Panc1 (cell line): ENCODE measurements around the gene ELOVL1. TPM values are rescaled to one million over a fixed set of nuclear protein-coding genes. Genes with fewer than 3 reads are reported as not detected.

ENCODE experiments used
- ATAC-seq: fragments of 200-7000 bp; cut with Tn5 transposase; 2 replicates; pipeline ENCODE4 v1.9.1; 2020; ENCODE audit warnings: mild to moderate bottlenecking, moderate library complexity
- BruUV-seq: library from RNA; stranded (reverse); fragments of 400-500 nt; replicated peaks from 2 replicates; lab custom pipeline; 2021; lab: Mats Ljungman, UMichigan
- CTCF ChIA-PET: fragments of 300-600 bp; sonication (Branson Sonifier 250); formaldehyde crosslinking; loops from one replicate; lab custom pipeline; 2022; ENCODE audit warnings: antibody characterized with exemption; lab: Charles Lee
- POLR2A ChIA-PET: fragments of 300-600 bp; sonication (Branson Sonifier 250); formaldehyde crosslinking; loops from one replicate; lab custom pipeline; 2022; ENCODE audit warnings: antibody characterized with exemption; lab: Charles Lee
- DNase-seq: peaks from one replicate; pipeline ENCODE4 v3.0.0-alpha.2; 2010; ENCODE audit warnings: low read depth, low spot score
- H3K27ac ChIP-seq: 2 replicates; pipeline ENCODE4 v1.5.1; 2011; ENCODE audit warnings: mild to moderate bottlenecking, low read length, inconsistent platforms
- H3K27me3 ChIP-seq: fragments of 200-500 bp; sonication (Bioruptor generic); 2 replicates; pipeline ENCODE4 v1.6.0; 2014; ENCODE audit warnings: low read length, inconsistent platforms; ENCODE audit not compliant: control insufficient read depth, insufficient read depth
- H3K36me3 ChIP-seq: fragments of 200-500 bp; sonication (Bioruptor generic); 2 replicates; pipeline ENCODE4 v1.5.1; 2014; ENCODE audit warnings: inconsistent platforms, mild to moderate bottlenecking, low read length, moderate library complexity; ENCODE audit not compliant: control insufficient read depth, insufficient read depth
- H3K4me1 ChIP-seq: 2 replicates; pipeline ENCODE4 v1.5.1; 2011; ENCODE audit warnings: inconsistent platforms, mild to moderate bottlenecking, low read length, moderate library complexity; ENCODE audit not compliant: control insufficient read depth, insufficient read depth
- H3K4me3 ChIP-seq, 2 experiments: 2 replicates each; pipeline ENCODE4 v1.5.1; 2011 to 2012; ENCODE audit warnings: low read depth in 2 of 2, low read length in 2 of 2, mild to moderate bottlenecking in 2 of 2, inconsistent platforms in 1 of 2, moderate library complexity in 1 of 2
- H3K9me3 ChIP-seq: fragments of 200-500 bp; sonication (Bioruptor generic); 2 replicates; pipeline ENCODE4 v1.5.1; 2014; ENCODE audit warnings: low read depth, mild to moderate bottlenecking, inconsistent platforms, low read length, moderate library complexity; ENCODE audit not compliant: control insufficient read depth, insufficient read depth
- CTCF ChIP-seq: fragments of 450-650 bp; IDR thresholded peaks from 2 replicates; pipeline ENCODE4 v1.5.1; 2017; ENCODE audit warnings: mild to moderate bottlenecking
- POLR2AphosphoS5 ChIP-seq: IDR thresholded peaks from 2 replicates; pipeline ENCODE4 v1.6.1; 2012; ENCODE audit warnings: mild to moderate bottlenecking, low read depth, low read length, moderate library complexity
- REST ChIP-seq, 2 experiments: IDR thresholded peaks; 2 replicates each; pipeline ENCODE4 v1.6.1; 2011 to 2012; ENCODE audit warnings: low read depth in 2 of 2, control low read depth in 1 of 2, low read length in 1 of 2, mild to moderate bottlenecking in 1 of 2, moderate library complexity in 1 of 2; ENCODE audit not compliant: insufficient read depth in 1 of 2
- SIN3A ChIP-seq: IDR thresholded peaks from 2 replicates; pipeline ENCODE4 v1.6.1; 2012; ENCODE audit warnings: low read depth, mild to moderate bottlenecking, low read length, moderate library complexity, borderline replicate concordance; ENCODE audit not compliant: insufficient read depth
- TCF7L2 ChIP-seq: IDR thresholded peaks from 2 replicates; pipeline ENCODE4 v1.6.1; 2011; ENCODE audit warnings: mild to moderate bottlenecking, low read depth, low read length, inconsistent platforms
- in situ Hi-C: cut with HindIII; loops from 2 replicates; pipeline ENCODE4 v1.10.0; 2016; ENCODE audit warnings: low sequenced_read_pairs, low pct_unique_long_range_greater_than_20kb
- intact Hi-C: fragments of 100-400 bp; cut with micrococcal nuclease; formaldehyde crosslinking; loops from one replicate; pipeline ENCODE4 v1.10.0; 2022; ENCODE audit not compliant: unreplicated experiment
- total RNA-seq: library from RNA; stranded (reverse); gene quantifications from one replicate; pipeline ENCODE4 v1.2.1, GENCODE V29; 2021; ENCODE audit not compliant: unreplicated experiment

The ELOVL1 gene
- total RNA-seq, 1 experiment from 2014 or later: 105 TPM

- BruUV-seq: no TSS peak
- no peak for DNase-seq
- Histone ChIP-seq H3K36me3 (no peaks in the 10 kb centered on the region; the same call in 1 of the 2 replicates), H3K4me3 (no peak overlapping the region), H3K9me3 (no peaks in the 10 kb centered on the region), H3K27ac (no peak overlapping the region), H3K4me1 (peaks cover 2% of the 10 kb centered on the region; the same call in 1 of the 2 replicates), H3K27me3 (no peaks in the 10 kb centered on the region)
- in situ Hi-C loops (no loop called here), intact Hi-C loops (no loop called here)
- ChIA-PET POLR2A (no interaction called here), CTCF (no interaction called here)
- TF ChIP-seq TCF7L2: no peak
- TF ChIP-seq REST (IDR thresholded peaks at IDR 0.05; ENCODE audit: insufficient read depth in 1 of 2, low read depth in 2 of 2, low read length in 1 of 2): no peak
- TF ChIP-seq POLR2AphosphoS5: no peak
- no peak for TF ChIP-seq SIN3A
- no peak for ATAC-seq
These were observed 27.7 kb upstream of the ELOVL1 start for GRCh38 chr1:43395523-43395922.

GRCh38 chr1:43392702-43393101 lies 24.9 kb upstream of the ELOVL1 start:
- Histone ChIP-seq H3K27ac (no peak overlapping the region), H3K27me3 (no peaks in the 10 kb centered on the region), H3K4me3 (no peak overlapping the region), H3K4me1 (peaks cover 14% of the 10 kb centered on the region), H3K9me3 (no peaks in the 10 kb centered on the region), H3K36me3 (peaks cover 8% of the 10 kb centered on the region; the same call in 1 of the 2 replicates)
- no TSS peak for BruUV-seq
- in situ Hi-C loops (no loop called here), intact Hi-C loops (no loop called here)
- CTCF ChIA-PET: no interaction called here
- DNase-seq (no peak), ATAC-seq (no peak)
- TF ChIP-seq SIN3A (no peak), CTCF (no peak), REST (IDR thresholded peaks at IDR 0.05; ENCODE audit: insufficient read depth in 1 of 2, low read depth in 2 of 2, low read length in 1 of 2) (no peak), POLR2AphosphoS5 (no peak)
- POLR2A ChIA-PET: no interaction called here
